ENCODE measurements around the gene MTUS2. TPM values are rescaled to one million over a fixed set of nuclear protein-coding genes. Genes with fewer than 3 reads are reported as not detected.

The MTUS2 gene
- total RNA-seq, 1 experiment from 2014 or later = 1.7 TPM

- no TSS peak for BruUV-seq (replicated peaks)
- Mint-ChIP-seq H3K4me1 (ENCODE audit: low read depth, unreplicated experiment) (peaks cover 6% of the 10 kb centered on the region), H3K36me3 (ENCODE audit: insufficient read depth, unreplicated experiment) (peaks cover 91% of the 10 kb centered on the region), H3K27ac (ENCODE audit: unreplicated experiment) (no peak overlapping the region), H3K27me3 (ENCODE audit: insufficient read depth, unreplicated experiment) (no peaks in the 10 kb centered on the region), H3K4me3 (ENCODE audit: unreplicated experiment) (no peak overlapping the region), H3K9me3 (ENCODE audit: unreplicated experiment) (no peaks in the 10 kb centered on the region)
- Histone ChIP-seq H3K4me3 (ENCODE audit: low read depth, low read length) (no peak overlapping the region), H3K36me3 (ENCODE audit: control insufficient read depth, insufficient read depth, low read length) (no peaks in the 10 kb centered on the region), H3K9me3 (no peaks in the 10 kb centered on the region), H3K4me1 (no peaks in the 10 kb centered on the region), H3K27me3 (replicated peaks; ENCODE audit: control insufficient read depth, insufficient read depth, low read length) (no peaks in the 10 kb centered on the region)
- intact Hi-C loops (cut with micrococcal nuclease; ENCODE audit: unreplicated experiment) = no loop called here
- ChIA-PET POLR2A (no interaction called here), CTCF (no interaction called here)
- no peak for DNase-seq
- TF ChIP-seq CTCF (IDR thresholded peaks at IDR 0.05; ENCODE audit: insufficient read depth in 1 of 2, low read depth in 1 of 2, low read length in 1 of 2, severe bottlenecking in 1 of 2, unreplicated experiment in 1 of 2) = no peak
These were observed 727.0 kb downstream of the MTUS2 start for GRCh38 chr13:29547153-29547552.

GRCh38 chr13:29548722-29549121 is 728.6 kb downstream of the MTUS2 start:
- Mint-ChIP-seq H3K27me3 (ENCODE audit: insufficient read depth, unreplicated experiment) (no peaks in the 10 kb centered on the region), H3K4me1 (ENCODE audit: low read depth, unreplicated experiment) (peaks cover 6% of the 10 kb centered on the region), H3K36me3 (ENCODE audit: insufficient read depth, unreplicated experiment) (peaks cover 93% of the 10 kb centered on the region), H3K9me3 (ENCODE audit: unreplicated experiment) (no peaks in the 10 kb centered on the region), H3K27ac (ENCODE audit: unreplicated experiment) (no peak overlapping the region), H3K4me3 (ENCODE audit: unreplicated experiment) (no peak overlapping the region)
- CTCF ChIA-PET = no interaction called here
- Histone ChIP-seq H3K4me1 (no peaks in the 10 kb centered on the region), H3K27me3 (replicated peaks; ENCODE audit: control insufficient read depth, insufficient read depth, low read length) (no peaks in the 10 kb centered on the region), H3K9me3 (no peaks in the 10 kb centered on the region), H3K36me3 (ENCODE audit: control insufficient read depth, insufficient read depth, low read length) (no peaks in the 10 kb centered on the region), H3K4me3 (ENCODE audit: low read depth, low read length) (no peak overlapping the region)
- no peak for TF ChIP-seq CTCF (IDR thresholded peaks at IDR 0.05; ENCODE audit: insufficient read depth in 1 of 2, low read depth in 1 of 2, low read length in 1 of 2, severe bottlenecking in 1 of 2, unreplicated experiment in 1 of 2)
- POLR2A ChIA-PET = no interaction called here
- no TSS peak for BruUV-seq (replicated peaks)
- no peak for DNase-seq
- intact Hi-C loops (cut with micrococcal nuclease; ENCODE audit: unreplicated experiment) = no loop called here

- Histone ChIP-seq H3K4me1 (no peaks in the 10 kb centered on the region), H3K9me3 (no peaks in the 10 kb centered on the region), H3K4me3 (ENCODE audit: low read depth, low read length) (no peak overlapping the region), H3K27me3 (replicated peaks; ENCODE audit: control insufficient read depth, insufficient read depth, low read length) (no peaks in the 10 kb centered on the region), H3K36me3 (ENCODE audit: control insufficient read depth, insufficient read depth, low read length) (no peaks in the 10 kb centered on the region)
- CTCF ChIA-PET = no interaction called here
- Mint-ChIP-seq H3K27ac (ENCODE audit: unreplicated experiment) (no peak overlapping the region), H3K36me3 (ENCODE audit: insufficient read depth, unreplicated experiment) (peaks cover 94% of the 10 kb centered on the region), H3K9me3 (ENCODE audit: unreplicated experiment) (no peaks in the 10 kb centered on the region), H3K4me3 (ENCODE audit: unreplicated experiment) (no peak overlapping the region), H3K27me3 (ENCODE audit: insufficient read depth, unreplicated experiment) (no peaks in the 10 kb centered on the region), H3K4me1 (ENCODE audit: low read depth, unreplicated experiment) (peaks cover under 1% of the 10 kb centered on the region)
- no peak for TF ChIP-seq CTCF (IDR thresholded peaks at IDR 0.05; ENCODE audit: insufficient read depth in 1 of 2, low read depth in 1 of 2, low read length in 1 of 2, severe bottlenecking in 1 of 2, unreplicated experiment in 1 of 2)
- intact Hi-C loops (cut with micrococcal nuclease; ENCODE audit: unreplicated experiment) = no loop called here
- BruUV-seq (replicated peaks) = TSS peak; percentile 4
- POLR2A ChIA-PET = no interaction called here
- no peak for DNase-seq
These were observed 730.4 kb downstream of the MTUS2 start for GRCh38 chr13:29550430-29550988.
